ENCODE data around the gene TAF1A. TPM values are rescaled to one million over a fixed set of nuclear protein-coding genes. Genes with fewer than 3 reads are reported as not detected.

The TAF1A gene
- total RNA-seq, 1 experiment from 2014 or later: 4.8 TPM

DNA sequence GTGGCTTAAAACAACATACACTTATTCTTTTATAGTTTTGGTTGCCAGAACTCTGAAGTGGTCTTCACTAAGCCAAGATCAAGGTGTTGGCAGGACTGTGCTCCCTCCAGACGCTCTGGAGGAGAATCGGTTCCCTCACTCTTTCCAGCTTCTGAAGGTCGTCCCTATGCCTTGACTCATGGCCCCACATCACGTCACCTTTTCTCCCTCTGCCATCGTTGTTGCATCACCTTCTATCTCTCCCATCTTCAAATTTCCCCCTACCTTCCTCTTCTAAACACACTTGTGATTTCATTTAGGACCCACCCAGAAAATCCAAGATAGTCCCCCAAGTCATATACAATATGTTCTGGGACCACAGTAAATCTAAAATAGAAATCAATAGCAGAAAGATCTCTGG, 54.3 kb downstream of the TAF1A start:
- DNase-seq (ENCODE audit: low spot score): no peak

DNA sequence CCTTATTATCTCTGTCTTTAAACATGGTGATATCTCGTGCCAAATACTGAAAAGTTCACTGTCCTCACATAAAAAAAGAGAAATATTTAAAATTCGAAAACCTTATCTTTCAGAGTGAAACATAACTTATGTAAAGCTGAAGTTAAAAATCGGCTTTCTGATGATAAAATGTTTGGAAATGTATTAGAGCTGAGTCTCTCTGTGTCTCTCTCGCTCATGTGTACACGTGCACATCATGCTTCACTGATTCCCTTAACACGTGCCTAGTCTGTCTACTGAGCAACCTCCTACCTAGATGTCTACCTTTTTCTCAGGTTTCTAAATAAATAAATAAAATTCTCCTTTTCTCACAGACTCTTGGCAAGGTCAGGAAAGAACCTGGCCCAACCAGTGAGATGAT, 58.9 kb downstream of the TAF1A start:
- no peak for DNase-seq (ENCODE audit: low spot score)

DNA sequence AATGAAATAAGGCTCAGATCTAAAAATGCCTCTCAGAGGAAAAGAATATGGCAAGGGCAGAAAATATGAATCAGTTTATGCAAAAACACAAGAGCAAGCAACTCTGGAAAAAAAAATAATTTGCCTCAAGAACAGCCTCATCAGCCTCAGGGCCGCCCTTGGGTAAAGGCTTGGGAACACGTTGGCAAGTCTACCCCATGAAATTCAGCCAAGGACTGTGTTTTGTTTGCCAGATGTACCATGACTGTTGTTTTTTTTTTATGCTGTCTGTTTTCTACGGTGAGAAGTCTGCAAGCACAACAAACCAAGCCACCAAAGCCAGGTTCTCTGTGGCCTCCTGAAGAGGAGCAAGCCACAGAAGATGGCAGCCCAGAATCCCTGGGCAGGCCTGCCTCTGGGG, 59.8 kb downstream of the TAF1A start:
- DNase-seq (ENCODE audit: low spot score): no peak

DNA sequence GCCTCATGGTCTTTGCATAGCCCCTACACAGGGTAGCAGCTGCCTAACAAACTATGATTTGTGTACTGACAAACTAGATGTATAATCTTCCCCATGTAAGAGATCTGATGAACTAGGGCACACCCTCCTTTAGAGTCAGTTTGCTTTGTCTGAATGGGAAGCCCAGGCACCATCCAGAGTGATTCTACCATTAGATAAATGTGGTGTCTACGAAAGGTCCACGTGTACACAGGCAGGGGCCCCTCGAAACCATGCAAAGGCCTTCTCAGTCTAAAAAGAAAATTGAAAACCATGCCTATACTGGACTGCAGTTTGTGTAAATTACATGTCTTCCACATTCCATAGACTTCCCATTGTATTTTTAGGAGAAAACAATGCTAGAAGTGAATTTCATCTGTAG, 60.6 kb downstream of the TAF1A start:
- no peak for DNase-seq (ENCODE audit: low spot score)

DNA sequence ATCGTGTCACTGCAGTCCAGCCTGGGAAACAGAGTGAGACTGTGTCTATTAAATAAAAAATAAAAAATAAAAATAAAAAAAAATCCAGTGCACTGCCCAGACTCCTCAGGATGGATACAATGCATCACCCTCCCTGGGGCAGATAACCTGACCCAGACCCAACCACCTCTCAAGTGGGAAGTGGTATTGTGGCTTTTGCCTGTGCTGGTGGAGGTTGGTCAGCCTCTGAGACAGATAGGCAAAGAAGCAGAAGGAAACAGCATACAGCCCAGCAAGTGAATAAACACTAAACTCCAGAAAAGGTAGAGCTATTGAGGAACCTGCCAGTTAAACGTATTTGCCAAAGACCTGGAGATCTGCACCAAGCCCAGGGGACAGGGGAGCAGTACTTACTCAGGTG, 63.8 kb downstream of the TAF1A start:
- DNase-seq (ENCODE audit: low spot score): no peak

DNA sequence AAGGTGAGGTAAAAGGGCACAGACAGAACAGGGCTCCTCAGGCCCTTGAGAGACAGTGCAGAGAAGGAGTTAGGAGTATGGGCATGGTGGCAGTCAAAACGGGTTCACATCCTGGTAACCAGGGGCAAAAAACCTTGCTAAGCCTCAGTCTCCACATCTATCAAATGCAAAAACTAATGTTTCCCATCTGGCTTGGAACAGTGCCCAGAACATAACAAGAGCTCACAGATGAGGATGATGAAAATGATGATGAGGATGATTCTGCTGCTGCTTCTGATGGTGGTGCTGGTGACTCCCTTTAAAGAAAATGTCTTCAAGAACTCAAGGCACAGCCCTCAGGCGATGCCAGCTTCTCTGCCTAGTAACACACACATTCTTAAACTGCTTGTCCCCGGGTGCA, 65.9 kb downstream of the TAF1A start:
- DNase-seq (ENCODE audit: low spot score): no peak

DNA sequence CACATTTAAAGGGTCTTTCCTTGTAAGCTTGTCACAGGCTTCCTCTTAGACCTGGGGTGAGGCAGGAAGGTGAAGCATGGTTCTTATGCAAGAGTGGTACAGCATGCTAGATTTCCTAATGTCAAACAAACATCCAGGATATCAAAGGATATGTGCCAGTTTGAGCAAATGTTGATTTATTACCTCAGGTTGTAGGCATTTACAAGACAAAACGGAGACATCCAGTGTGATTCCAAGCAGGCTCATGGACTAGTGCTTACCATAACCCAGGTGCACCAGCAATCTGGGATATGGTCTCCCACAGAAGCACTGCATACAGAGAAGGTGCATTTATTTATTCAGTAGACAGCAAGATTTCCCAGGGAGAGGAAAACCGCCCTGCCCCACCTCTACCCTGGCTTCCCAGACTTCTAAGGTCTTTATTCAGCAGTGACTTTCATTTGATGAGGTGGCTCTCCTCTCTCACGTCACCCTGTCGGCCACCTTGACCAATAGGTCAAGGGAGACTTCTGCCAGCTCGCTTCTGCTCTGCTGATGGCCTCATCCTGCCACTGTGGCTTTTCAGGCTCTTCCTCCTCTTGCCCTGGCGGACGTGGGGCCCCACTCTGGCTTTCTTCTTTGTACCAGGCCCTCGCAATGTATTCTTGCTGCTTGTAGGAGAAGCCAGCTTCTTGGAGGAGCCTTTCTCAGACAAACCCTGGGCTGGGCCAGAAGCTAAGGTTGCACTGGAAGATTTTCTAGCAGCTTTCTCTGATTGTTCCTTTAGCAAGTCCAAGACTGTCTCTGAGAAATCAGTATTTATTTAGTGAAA, 67.4 kb downstream of the TAF1A start:
- no peak for DNase-seq (ENCODE audit: low spot score)

DNA sequence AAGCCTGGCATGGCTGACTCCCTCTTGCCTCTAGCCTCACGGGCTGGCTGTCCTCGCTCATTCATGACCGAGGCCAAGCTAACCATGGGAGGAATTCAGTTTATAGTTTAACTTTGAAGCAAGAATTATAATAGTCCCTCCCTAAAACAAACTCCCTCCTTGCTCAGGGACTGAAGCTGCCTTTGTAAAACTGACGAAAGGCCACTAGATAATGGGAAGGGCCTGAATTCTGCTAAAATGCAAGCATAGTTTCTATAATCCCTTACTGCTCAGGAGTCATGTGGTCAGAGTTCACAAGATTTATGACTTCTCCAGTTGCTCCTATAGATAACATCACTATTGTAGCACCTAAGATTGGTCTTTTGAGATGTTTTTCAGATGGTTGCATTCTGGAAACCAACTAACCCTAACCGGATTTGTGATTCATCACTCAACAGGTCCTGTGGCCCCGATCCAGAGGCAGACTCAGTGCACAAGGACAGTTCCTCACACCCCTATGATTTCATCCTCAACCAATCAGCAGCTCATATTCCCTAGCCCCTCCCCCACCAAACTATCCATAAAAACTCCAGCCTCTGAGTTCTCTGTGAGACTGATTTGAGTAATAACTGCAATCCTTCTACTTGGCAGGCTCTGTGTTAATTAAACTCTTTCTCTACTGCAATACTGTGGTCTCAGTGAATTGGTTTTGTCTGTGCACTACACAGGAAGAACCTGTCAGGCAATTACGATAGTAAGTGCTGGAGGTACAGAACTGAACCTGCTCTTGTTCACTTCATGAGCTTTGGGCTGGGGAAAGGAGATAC, 68.2 kb downstream of the TAF1A start:
- peak; percentile 20 for DNase-seq (ENCODE audit: low spot score)

Other genes with a start within 250 kb of the TAF1A start
- 1.8 TPM in 1 of 2 replicates, not detected in the other for gene HHIPL2, start 41.8 kb downstream of the TAF1A start, total RNA-seq (2014; rRNA removed; shearing (Covaris generic))
- gene MIA3, start 28.2 kb upstream of the TAF1A start, total RNA-seq (2014; rRNA removed; shearing (Covaris generic)): 19.0 and 38.3 TPM in 2 replicates
- gene AIDA, start 122.6 kb upstream of the TAF1A start, total RNA-seq (2014; rRNA removed; shearing (Covaris generic)): 9.3 and 10.6 TPM in 2 replicates
- gene BROX, start 122.6 kb upstream of the TAF1A start, total RNA-seq (2014; rRNA removed; shearing (Covaris generic)): 21.0 and 30.6 TPM in 2 replicates
- gene FAM177B, start 147.3 kb upstream of the TAF1A start, total RNA-seq (2014; rRNA removed; shearing (Covaris generic)): 2.8 TPM in 1 of 2 replicates, not detected in the other
- 0.52 and 2.0 TPM in 2 replicates for gene DISP1, start 225.1 kb upstream of the TAF1A start, total RNA-seq (2014; rRNA removed; shearing (Covaris generic))

Measured in HT-29 (cell line).